Fibroblast of mammary gland (primary cell): ENCODE results near the gene GNAT3.

Experiments used
- DNase-seq: peaks from one replicate; pipeline ENCODE4 v3.0.0-alpha.2; 2010; ENCODE audit warnings: low read depth
- H3K4me3 ChIP-seq: 2 replicates; pipeline ENCODE4 v1.5.1; 2011; ENCODE audit warnings: low read depth, mild to moderate bottlenecking, low read length, moderate library complexity; ENCODE audit not compliant: control insufficient read depth
- CTCF ChIP-seq: conservative IDR thresholded peaks from 2 replicates; pipeline ENCODE4 v1.5.1; 2011; ENCODE audit warnings: low read depth, low read length, inconsistent platforms; ENCODE audit not compliant: control insufficient read depth, insufficient read depth

GNAT3 gene

DNA sequence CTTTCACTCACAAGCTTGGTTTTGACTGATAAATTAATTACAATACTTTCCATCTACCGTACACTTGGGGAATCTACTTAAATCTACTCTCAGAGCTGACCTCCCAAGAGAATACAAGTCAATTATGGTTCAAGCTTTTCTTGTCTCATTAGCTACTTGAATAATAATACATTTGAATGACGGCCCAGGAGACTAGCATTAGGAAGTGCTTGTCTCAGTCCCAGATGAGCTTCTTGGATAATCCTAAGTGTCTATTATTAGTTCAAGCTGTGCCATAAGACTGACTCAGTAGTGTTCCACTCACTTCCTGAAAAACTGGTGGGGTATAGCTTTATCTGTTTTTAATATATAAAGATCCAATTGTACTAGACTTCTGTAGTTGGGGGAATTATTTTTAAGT, 100.2 kb downstream of the GNAT3 start:
- DNase-seq, result peak; percentile 77

DNA sequence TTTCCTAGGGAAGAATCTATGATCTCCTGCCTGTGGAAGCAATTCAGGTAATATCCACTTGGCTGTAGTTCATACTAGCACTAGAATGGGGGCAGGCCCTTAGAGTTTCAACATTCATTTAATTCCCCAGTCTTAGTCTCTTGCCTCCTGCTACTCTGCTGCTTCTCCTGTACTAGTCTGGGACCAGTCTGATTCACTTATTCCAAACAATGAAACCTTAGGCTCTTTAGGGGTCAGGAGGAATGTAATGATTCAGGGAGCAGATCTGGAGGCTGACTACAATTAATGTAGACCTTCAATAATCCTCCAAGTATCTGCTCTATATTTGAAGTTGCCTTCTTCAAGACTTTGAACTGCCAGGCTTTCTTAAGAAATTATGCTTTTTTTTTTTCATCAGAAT, 101.8 kb downstream of the GNAT3 start:
- TF ChIP-seq CTCF, result no peak
- DNase-seq, result peak; percentile 52
- no peak overlapping the region for H3K4me3 ChIP-seq

More for the DNA sequence above, 100.2 kb downstream of the GNAT3 start:
- H3K4me3 ChIP-seq, result no peak overlapping the region
- no peak for TF ChIP-seq CTCF
